Upper lobe of left lung (tissue), 4 donors: ENCODE results near the gene DMXL2.

ENCODE experiments used
- EP300 ChIP-seq, 4 donors: sonication (generic); formaldehyde crosslinking; IDR thresholded peaks; one replicate each; pipeline ENCODE4 v1.5.1; 2017; ENCODE audit warnings: antibody characterized with exemption in 4 of 4, control low read depth in 2 of 4
- POLR2A ChIP-seq, 4 donors: fragments of 450-650 bp; IDR thresholded peaks; one replicate each; pipeline ENCODE4 v1.5.1; 2016 to 2017; ENCODE audit warnings: antibody characterized with exemption in 4 of 4, mild to moderate bottlenecking in 2 of 4
- POLR2AphosphoS5 ChIP-seq, 2 donors: sonication (generic); formaldehyde crosslinking; IDR thresholded peaks; one replicate each; pipeline ENCODE4 v1.5.1; 2017; ENCODE audit warnings: antibody characterized with exemption in 2 of 2
- TF ChIP-seq, protein P1 (sequence below), 6 experiments: fragments of 450-650 bp in 4 of 6; fragments of 200-600 bp in 2 of 6; sonication (generic) in 2 of 6; IDR thresholded peaks; one replicate each; pipeline ENCODE4 v1.5.1; 2016 to 2019; ENCODE audit warnings: antibody characterized with exemption in 6 of 6

DNA sequence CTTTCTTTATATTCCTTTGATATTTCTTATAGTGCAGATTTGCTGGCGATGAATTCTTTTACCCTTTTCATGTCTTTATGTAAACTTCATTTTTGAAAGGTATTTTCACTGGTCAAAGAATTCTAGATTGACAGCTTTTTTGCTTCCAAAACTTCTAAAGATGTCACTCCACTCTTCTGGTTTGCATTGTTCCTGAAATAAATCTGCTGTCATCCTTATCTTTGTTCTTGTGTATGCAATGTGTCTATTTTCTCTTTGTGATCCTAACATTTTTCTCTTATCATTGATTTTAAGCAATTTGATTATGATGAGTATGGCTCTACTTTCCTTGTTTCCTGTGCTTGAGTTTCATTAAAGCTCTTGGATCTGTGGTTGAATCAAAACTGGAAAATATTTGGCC lies 177.8 kb downstream of the DMXL2 start:
- TF ChIP-seq, protein P1, sequence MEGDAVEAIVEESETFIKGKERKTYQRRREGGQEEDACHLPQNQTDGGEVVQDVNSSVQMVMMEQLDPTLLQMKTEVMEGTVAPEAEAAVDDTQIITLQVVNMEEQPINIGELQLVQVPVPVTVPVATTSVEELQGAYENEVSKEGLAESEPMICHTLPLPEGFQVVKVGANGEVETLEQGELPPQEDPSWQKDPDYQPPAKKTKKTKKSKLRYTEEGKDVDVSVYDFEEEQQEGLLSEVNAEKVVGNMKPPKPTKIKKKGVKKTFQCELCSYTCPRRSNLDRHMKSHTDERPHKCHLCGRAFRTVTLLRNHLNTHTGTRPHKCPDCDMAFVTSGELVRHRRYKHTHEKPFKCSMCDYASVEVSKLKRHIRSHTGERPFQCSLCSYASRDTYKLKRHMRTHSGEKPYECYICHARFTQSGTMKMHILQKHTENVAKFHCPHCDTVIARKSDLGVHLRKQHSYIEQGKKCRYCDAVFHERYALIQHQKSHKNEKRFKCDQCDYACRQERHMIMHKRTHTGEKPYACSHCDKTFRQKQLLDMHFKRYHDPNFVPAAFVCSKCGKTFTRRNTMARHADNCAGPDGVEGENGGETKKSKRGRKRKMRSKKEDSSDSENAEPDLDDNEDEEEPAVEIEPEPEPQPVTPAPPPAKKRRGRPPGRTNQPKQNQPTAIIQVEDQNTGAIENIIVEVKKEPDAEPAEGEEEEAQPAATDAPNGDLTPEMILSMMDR (IDR thresholded peaks at IDR 0.05): no peak
- TF ChIP-seq POLR2A (IDR thresholded peaks at IDR 0.05) (no peak), POLR2AphosphoS5 (IDR thresholded peaks at IDR 0.05) (no peak), EP300 (IDR thresholded peaks at IDR 0.05) (no peak)
